OCI-LY1 (cell line): ENCODE measurements around the gene EIF3K.

Experiments
- H2AFZ ChIP-seq: fragments of 200-600 bp; sonication (generic), shearing (Covaris generic); 2 replicates; pipeline ENCODE4 v1.6.0; 2014; ENCODE audit warnings: antibody characterized with exemption, mild to moderate bottlenecking, low read length
- H3F3A ChIP-seq: fragments of 200-600 bp; sonication (generic), shearing (Covaris generic); 2 replicates; pipeline ENCODE4 v1.6.0; 2014; ENCODE audit warnings: mild to moderate bottlenecking, antibody characterized with exemption, low read length, moderate library complexity; ENCODE audit not compliant: insufficient read depth
- H3K27ac ChIP-seq: fragments of 200-600 bp; sonication (generic); 2 replicates; pipeline ENCODE4 v1.5.1; 2014; ENCODE audit warnings: low read length, mixed run types, mild to moderate bottlenecking, low read depth; ENCODE audit not compliant: poor library complexity, severe bottlenecking
- H3K27me3 ChIP-seq: fragments of 200-600 bp; sonication (generic); 2 replicates; pipeline ENCODE4 v1.6.0; 2014; ENCODE audit warnings: antibody characterized with exemption, mild to moderate bottlenecking, low read length, moderate library complexity; ENCODE audit not compliant: insufficient read depth
- H3K36me3 ChIP-seq: fragments of 200-600 bp; sonication (generic); 2 replicates; pipeline ENCODE4 v1.6.1; 2014; ENCODE audit warnings: mild to moderate bottlenecking, antibody characterized with exemption, low read length, moderate library complexity, mixed read lengths; ENCODE audit not compliant: insufficient read depth
- H3K4me1 ChIP-seq: fragments of 200-600 bp; sonication (generic); 2 replicates; pipeline ENCODE4 v1.5.1; 2014; ENCODE audit warnings: mild to moderate bottlenecking, low read length, moderate library complexity; ENCODE audit not compliant: insufficient read depth, severe bottlenecking
- H3K4me2 ChIP-seq: fragments of 200-600 bp; sonication (generic), shearing (Covaris generic); 2 replicates; pipeline ENCODE4 v1.6.1; 2014; ENCODE audit warnings: low read length
- H3K4me3 ChIP-seq: fragments of 200-600 bp; sonication (generic); 2 replicates; pipeline ENCODE4 v1.5.1; 2014; ENCODE audit warnings: low read length, low read depth, mild to moderate bottlenecking, mixed read lengths; ENCODE audit not compliant: poor library complexity, severe bottlenecking
- H3K79me2 ChIP-seq: fragments of 200-600 bp; shearing (Covaris generic); 2 replicates; pipeline ENCODE4 v1.6.1; 2016; ENCODE audit warnings: mixed run types, low read length, mixed read lengths; ENCODE audit not compliant: insufficient read depth
- H3K9ac ChIP-seq: fragments of 200-600 bp; sonication (generic), shearing (Covaris generic); 2 replicates; pipeline ENCODE4 v1.6.1; 2014; ENCODE audit warnings: mild to moderate bottlenecking, low read length, mixed read lengths
- H3K9me2 ChIP-seq: fragments of 200-600 bp; sonication (generic), shearing (Covaris generic); 2 replicates; pipeline ENCODE4 v1.6.1; 2014; ENCODE audit warnings: low read depth, mild to moderate bottlenecking, low read length, mixed read lengths
- H3K9me3 ChIP-seq: fragments of 200-600 bp; shearing (Covaris generic); 2 replicates; pipeline ENCODE4 v1.6.1; 2014; ENCODE audit warnings: low read length, mixed read lengths
- H4K20me1 ChIP-seq: fragments of 200-600 bp; sonication (generic), shearing (Covaris generic); 2 replicates; pipeline ENCODE4 v1.6.0; 2016; ENCODE audit warnings: mild to moderate bottlenecking, low read length; ENCODE audit not compliant: insufficient read depth
- EZH2 ChIP-seq: fragments of 200-600 bp; sonication (generic), shearing (Covaris generic); IDR thresholded peaks from 2 replicates; pipeline ENCODE4 v1.8.0; 2017; ENCODE audit warnings: borderline replicate concordance, mixed run types, mild to moderate bottlenecking, antibody characterized with exemption, low read length, moderate library complexity, mixed read lengths
- TF ChIP-seq, protein P1 (sequence below): fragments of 200-600 bp; sonication (generic), shearing (Covaris generic); IDR thresholded peaks from 2 replicates; pipeline ENCODE4 v1.5.1; 2017; ENCODE audit warnings: mild to moderate bottlenecking, antibody characterized with exemption, low read length, moderate library complexity, mixed read lengths

Gene EIF3K

GRCh38 chr19:38615007-38615581 is 3.9 kb upstream of the EIF3K start:
- Histone ChIP-seq H3K9me2 (no peaks in the 10 kb centered on the region), H3K9me3 (no peaks in the 10 kb centered on the region), H2AFZ (no peak overlapping the region), H3K4me2 (peak overlapping the region; percentile 73), H3F3A (no peaks in the 10 kb centered on the region), H4K20me1 (no peaks in the 10 kb centered on the region), H3K4me3 (peak overlapping the region; percentile 100), H3K4me1 (peaks cover 33% of the 10 kb centered on the region), H3K79me2 (peaks cover 24% of the 10 kb centered on the region), H3K27ac (peak overlapping the region; percentile 94), H3K9ac (peak overlapping the region; percentile 22; the same call in 1 of the 2 replicates), H3K36me3 (peaks cover 47% of the 10 kb centered on the region), H3K27me3 (no peaks in the 10 kb centered on the region)
- TF ChIP-seq, protein P1, sequence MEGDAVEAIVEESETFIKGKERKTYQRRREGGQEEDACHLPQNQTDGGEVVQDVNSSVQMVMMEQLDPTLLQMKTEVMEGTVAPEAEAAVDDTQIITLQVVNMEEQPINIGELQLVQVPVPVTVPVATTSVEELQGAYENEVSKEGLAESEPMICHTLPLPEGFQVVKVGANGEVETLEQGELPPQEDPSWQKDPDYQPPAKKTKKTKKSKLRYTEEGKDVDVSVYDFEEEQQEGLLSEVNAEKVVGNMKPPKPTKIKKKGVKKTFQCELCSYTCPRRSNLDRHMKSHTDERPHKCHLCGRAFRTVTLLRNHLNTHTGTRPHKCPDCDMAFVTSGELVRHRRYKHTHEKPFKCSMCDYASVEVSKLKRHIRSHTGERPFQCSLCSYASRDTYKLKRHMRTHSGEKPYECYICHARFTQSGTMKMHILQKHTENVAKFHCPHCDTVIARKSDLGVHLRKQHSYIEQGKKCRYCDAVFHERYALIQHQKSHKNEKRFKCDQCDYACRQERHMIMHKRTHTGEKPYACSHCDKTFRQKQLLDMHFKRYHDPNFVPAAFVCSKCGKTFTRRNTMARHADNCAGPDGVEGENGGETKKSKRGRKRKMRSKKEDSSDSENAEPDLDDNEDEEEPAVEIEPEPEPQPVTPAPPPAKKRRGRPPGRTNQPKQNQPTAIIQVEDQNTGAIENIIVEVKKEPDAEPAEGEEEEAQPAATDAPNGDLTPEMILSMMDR: no peak
- TF ChIP-seq EZH2: no peak

DNA sequence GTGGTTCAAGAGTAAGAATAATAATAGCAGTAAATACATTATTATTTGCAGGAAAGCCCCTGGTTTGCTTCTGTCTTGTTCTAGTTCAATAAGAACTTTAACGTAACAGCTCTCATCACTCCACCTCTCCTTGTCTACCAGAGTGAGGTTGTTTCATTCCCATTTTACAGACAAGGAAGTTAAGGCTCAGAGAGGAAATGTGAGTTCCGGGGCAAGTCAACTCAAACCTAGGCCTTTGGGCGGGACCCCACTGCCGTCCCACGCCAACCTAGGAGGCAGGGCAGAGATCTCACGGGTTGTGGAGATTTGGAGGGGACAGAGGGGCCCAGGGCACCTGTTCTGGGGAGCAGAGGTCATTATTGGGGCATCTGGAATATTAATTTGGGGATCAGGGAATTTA is 2.7 kb upstream of the EIF3K start:
- TF ChIP-seq, protein P1: no peak
- TF ChIP-seq EZH2: no peak
- Histone ChIP-seq H3K27ac (peak overlapping the region; percentile 94), H3K4me2 (peak overlapping the region; percentile 73), H3K9me3 (no peaks in the 10 kb centered on the region), H3F3A (no peaks in the 10 kb centered on the region), H2AFZ (no peak overlapping the region), H3K9ac (peak overlapping the region; percentile 93), H3K4me1 (peaks cover 35% of the 10 kb centered on the region), H4K20me1 (no peaks in the 10 kb centered on the region), H3K79me2 (peaks cover 24% of the 10 kb centered on the region), H3K36me3 (peaks cover 50% of the 10 kb centered on the region), H3K4me3 (peak overlapping the region; percentile 100), H3K9me2 (no peaks in the 10 kb centered on the region), H3K27me3 (no peaks in the 10 kb centered on the region)

DNA sequence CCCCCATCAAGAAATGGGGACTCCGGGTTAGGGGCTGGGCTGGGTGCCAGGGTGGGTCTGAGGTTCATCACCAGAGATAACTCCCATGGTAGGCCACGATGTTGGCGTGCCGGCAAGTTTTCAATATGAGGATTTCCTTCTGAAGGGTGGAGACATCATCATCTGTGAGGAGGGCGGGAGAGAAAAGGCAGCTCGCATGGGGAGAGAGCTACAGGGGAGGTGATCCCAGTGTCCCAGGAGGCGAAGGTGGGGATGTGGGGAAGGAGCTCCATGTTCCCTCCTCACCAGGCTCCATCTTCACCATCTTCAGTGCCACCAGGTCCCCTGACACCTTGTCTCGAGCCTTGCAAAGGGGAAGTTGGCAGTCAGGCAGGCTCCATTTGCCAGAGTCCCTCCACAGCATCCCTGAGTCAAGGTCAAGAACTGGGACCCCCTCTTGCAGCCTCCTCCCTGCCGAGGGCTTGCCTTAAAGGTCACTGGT is 1.7 kb upstream of the EIF3K start:
- Histone ChIP-seq H3K27ac (peak overlapping the region; percentile 94), H4K20me1 (no peaks in the 10 kb centered on the region), H3K9me3 (no peaks in the 10 kb centered on the region), H3K4me2 (peak overlapping the region; percentile 73), H3K36me3 (peaks cover 57% of the 10 kb centered on the region), H3K9me2 (no peaks in the 10 kb centered on the region), H3K79me2 (peaks cover 24% of the 10 kb centered on the region), H3F3A (no peaks in the 10 kb centered on the region), H2AFZ (no peak overlapping the region), H3K4me1 (peaks cover 35% of the 10 kb centered on the region), H3K27me3 (no peaks in the 10 kb centered on the region), H3K4me3 (peak overlapping the region; percentile 100), H3K9ac (peak overlapping the region; percentile 93)
- TF ChIP-seq, protein P1: no peak
- TF ChIP-seq EZH2: no peak
